NOMO-1 treated with DMSO at 0.1 percent for 48 hours (cell line): Measurements from ENCODE around the gene AQP3.
"Not testable (repeated sequence)": the region's sequence is repeated elsewhere in the genome, so short reads cannot be mapped to it uniquely, and the experiment has no call there.

Experiments used
- DNase-seq: peaks from one replicate; lab custom pipeline; 2025; ENCODE audit not compliant: unreplicated experiment; lab: John Stamatoyannopoulos, UW

AQP3 gene

DNA sequence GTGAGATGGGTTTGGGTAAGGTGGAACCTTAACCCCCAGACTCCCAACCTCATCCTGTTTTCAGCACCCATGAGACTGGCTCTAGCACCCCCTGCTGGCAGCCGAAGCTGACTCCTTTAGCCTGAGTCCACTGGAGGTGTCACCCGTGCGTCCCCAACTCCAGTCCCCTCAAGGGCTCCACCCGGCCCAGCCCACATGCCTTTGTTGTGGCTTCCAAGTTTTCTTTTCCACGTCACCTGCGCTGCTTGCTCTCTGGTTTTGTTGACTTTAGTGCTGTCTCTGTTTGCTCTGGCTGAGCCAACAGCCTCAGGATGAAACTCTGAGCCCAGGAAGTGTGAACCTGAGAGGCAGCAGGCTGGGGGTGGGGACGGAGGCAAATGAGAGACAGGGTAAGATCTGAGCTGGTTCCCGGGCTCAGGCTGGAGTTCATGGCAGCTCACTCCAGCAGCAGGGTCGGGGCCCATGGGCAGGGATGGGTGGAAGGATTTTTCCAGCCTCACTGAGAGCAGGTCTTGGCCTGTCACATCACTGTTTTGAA, 31.8 kb downstream of the AQP3 start:
- DNase-seq, result peak; percentile 60

DNA sequence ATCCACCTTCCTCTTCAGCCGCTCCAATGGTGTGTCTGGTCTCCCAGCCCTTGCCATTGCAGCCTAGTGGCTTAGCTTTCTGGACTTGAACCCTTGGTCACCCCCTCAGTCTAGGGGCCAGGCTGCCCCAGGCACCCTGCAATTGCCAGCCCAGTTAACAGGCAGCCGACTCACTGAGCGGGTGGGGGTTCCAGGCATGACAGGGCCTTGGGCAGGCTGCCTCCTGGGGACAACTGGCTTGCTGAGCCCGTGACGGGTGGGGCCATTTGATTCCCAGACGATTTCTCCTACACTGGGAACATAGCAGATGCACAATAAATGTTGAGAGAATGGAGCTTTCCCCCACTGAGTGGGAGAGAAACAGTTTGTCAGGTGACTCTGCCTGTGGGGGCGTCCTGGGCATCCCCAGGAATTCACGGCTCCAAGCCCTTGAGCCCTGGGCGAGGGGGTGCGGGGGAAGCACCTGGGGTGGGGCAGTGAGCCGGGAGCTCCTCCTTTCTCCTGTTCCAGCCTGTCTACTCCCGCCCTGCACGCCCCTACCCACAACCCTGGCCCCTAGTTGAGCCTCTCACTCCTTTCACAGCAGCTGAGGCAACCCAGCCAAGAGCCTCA, 32.4 kb downstream of the AQP3 start:
- DNase-seq, result no peak

DNA sequence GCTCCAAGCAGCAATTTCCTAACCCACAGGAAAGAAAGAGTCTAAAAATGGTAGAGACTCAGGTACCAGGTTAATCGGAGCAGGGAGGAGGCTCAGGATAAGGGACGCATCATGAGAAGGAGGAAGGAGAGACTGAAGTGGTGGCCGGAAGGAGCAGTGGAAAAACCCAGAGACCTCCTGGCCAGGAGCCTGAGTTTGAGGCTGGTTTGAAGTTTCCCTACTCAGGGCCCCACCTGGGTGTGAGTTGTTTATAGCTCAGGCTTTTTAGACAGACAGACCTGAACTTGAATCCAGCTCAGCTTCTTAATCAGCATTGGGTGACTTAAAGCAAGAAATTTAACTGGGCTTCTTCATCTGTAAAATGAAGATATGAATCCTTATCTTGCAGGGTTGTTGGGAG, 33.1 kb downstream of the AQP3 start:
- DNase-seq, result no peak

DNA sequence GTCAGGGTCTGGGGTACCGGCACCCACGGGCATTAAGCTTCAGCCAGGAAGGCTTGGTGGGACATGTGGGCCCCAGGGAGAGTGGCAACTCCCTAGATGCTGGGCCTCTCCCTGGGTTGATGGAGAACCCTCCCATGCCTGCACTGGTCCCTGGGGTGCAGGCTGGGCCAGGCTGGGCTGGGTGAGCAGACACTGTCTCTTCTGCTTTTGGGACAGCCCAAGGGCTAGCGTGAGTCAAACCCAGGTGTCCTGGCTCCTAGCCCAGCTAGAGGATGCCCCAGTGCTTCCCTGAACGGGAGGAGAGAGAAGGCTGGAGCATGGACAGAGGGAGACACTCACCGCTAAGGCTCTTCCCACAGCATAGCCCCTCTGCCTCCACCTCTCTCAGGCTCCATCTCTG, 39.3 kb downstream of the AQP3 start:
- DNase-seq, result no peak

DNA sequence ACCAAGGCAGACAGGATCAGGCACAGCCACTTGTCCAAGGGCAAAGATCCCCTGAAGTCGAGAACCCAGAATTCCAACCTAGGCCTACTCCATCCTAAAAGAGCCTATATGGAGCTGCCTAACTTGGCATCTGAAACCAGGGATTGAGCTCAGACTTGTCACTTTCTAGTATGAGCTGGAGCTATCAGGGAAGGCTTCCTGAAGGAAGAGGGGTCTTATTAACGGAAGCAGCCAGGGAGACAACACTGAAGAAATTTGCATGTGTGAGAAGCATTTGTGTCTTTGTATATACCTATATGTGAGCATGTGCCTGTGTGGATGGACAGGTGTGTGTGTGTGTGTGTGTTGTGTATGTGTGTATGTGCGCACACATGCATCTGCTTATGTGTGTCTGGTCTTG, 40.3 kb downstream of the AQP3 start:
- DNase-seq, result no peak

DNA sequence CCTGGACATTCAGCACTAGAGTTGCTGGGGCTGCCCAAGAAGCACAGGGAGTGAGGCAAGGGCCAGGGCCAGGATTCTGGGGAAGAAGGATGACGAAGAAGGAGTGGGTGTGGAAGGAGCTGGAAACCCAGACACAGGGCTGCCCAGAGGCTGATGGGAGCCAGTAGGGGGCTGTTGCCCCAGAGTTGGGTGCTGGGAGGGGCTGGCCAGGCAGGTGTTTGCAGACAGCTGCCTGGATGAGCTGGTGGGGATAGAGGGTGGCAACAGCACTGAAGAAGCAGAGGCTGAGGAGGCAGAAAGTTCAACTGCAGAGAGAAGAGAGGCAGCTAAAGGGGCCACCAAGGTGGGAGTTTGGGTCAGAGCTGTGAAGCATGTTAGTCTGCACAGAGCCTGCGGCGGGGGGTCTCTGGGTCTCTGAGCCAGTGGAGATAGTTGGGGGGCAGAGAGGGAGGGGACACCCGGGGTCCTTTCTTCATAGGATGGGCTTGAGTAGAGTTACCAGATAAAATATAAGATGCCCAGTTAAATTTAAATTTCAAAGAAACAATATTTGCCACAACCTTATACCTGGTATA, 42.5 kb downstream of the AQP3 start:
- no peak for DNase-seq

DNA sequence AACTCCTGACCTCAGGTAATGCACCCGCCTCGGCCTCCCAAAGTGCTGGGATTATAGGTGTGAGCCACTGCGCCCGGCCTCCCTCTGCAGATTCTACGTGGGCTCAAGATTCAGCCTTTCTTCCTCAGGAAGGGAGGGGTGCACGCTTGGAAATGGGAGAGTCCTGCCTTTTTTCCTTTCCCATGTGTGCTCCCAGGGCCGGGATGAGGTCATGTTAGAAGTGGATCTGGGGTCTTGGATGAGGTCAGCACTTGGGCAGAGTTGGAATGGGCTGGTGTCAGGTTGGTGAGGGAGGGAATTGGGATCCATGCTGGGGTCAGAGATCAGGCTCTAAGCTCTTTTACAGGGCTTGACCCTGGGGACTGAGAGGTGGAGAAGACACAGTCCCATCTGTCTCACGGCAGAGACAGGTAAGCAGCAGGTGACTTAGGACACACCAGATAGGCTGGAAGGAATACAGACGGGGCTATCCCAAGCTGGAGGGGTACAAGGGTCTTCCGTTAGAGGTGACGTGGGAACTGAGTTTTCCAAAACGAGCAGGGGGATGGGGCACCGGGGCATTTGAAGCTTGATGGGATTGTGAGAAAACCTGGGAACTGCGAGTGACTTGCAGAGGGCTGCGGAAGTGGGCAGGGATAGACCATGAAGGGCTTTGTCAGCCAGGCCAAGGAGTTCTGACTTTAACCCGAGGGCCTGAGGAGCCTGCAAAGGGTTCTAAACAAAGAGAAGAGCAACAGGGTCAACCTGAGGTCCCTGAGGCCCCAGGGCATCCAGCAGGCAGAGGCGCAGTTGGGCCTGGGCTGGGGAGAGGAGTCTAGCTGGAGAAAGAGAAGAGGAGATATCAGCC, 43.2 kb downstream of the AQP3 start:
- no peak for DNase-seq

DNA sequence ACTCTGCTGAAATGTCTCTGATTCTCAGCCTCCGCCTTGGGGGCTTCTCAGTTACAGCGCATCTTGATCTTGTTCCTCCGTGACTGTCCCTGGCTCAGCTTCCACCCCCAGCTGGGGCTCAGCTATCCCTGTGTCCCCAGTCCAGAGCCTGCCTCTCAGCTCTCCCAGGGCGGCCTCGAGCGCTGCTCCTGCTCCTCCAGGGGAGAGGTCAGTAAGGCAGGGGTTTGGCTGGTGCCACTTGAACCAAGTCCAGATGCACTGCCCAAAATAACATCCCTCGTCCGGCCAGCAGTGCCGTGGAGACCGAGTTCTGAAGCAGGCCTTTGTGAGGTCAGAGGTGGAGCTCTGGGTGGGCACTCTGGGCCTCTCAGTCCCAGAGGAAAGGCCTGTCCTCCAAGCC, 45.0 kb downstream of the AQP3 start, which contains the start of gene AQP7:
Gene AQP7, minus strand, starts transcription at position 198 of the 400 bp plus-strand sequence. CDS start 1,306 bp downstream, outside the sequence.
- DNase-seq, result not testable (repeated sequence)

DNA sequence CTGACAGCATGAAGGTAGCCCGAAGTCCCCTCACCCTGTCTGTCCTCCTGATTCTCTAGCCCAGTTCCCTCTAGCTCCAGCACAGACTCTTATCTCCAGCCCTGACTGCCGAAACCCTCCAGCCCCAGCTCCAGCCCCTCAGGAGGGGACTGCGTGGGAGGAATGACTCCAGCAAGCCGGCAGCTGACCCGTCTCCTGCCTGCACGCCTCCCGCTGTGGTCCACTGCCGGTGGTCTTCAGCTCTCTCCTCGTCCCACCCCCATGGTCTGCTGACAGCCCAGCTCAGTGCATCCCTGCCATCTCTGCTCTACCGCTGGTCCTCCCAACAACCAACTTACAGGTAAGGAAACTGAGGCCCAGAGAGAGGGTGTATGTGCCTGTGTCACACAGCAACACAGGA, 45.6 kb downstream of the AQP3 start:
- not testable (repeated sequence) for DNase-seq

DNA sequence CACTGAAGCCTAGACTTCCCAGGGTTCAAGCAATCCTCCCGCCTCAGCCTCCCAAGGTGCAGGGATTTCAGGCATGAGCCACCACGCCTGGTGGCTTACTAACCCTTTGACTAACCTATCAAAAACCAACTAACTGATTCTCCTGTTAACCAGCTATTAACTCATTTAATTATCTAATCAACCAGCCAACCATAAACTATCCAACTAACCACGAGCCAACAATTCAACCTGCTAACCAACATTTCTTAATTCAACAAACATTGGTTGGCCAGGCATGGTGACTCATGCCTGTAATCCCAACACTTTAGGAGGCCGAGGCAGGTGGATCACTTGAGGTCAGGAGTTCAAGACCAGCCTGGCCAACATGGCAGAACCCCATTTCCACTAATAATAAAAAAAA, 48.3 kb downstream of the AQP3 start:
- DNase-seq, result not testable (repeated sequence)

DNA sequence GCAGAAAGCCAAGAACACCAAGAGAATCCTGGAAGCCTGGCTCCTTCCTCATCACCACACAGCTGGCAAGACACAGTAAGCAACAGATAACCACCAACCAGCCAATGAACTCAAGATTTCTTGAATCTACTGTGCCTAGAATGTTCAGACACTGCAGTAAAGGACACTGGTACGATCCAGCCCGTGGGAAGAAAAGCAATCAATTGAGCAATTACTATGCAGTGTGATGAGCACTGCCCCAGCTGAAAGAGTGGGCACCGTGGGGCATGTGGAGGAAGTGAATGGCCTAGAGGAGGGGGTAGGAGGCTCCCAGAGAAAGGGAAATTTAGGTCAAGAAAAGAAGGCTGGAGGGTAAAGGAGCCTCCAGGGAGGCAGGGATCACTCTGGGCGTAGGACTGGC, 49.6 kb downstream of the AQP3 start:
- not testable (repeated sequence) for DNase-seq

DNA sequence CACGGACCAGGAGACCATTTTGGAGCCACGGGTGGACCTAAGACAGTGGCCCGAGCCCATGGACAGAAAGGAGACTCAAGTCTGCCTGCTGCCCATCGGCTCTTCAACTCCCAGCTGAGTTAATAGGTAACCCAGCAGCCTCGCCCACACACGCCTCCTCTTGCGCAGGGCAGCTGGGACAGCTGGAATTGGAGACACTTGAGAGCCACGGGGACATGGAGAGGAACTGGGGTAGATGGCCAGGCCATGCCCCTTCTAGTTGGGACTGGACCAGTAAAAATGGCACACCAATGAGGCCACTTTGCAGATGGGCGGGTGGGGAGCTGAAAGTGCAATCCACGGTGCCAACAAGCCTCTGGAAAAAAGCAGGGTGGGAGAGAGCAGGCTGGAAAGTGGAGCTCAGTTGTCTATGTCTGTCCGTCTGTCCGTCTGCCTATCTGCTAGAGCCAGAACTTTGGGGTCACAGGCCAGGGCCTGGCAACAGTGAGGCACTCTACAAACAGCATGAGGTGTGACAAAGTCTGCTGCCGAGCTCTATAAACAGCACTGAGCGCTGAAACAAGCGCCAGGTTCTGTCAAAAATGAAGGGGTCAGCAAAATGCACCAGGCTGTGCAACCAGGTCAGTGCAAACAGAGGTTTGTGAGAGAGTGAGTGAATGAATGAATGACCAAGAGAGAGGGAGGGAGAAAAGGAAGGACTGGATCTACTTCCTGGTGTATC, 52.1 kb downstream of the AQP3 start:
- DNase-seq, result not testable (repeated sequence)

DNA sequence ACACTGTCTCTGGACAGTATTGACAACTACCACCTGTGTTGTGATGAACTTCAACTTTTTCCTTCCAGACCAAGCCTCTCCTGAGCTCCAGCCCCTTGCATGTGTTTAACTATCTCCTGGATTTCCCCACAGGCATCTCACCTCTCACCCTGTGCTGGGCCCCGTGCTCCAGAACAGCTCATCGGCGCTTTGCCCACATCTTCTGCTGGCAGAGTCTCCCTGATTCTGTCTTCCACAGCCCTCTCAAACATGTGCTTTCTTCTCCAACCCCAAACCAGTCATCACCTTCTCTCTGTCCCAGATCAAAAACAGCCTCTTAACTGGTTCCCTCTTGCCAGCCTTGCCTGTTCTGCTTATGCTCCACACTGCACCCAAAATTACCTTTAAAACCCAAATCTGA, 53.4 kb downstream of the AQP3 start:
- DNase-seq, result not testable (repeated sequence)

DNA sequence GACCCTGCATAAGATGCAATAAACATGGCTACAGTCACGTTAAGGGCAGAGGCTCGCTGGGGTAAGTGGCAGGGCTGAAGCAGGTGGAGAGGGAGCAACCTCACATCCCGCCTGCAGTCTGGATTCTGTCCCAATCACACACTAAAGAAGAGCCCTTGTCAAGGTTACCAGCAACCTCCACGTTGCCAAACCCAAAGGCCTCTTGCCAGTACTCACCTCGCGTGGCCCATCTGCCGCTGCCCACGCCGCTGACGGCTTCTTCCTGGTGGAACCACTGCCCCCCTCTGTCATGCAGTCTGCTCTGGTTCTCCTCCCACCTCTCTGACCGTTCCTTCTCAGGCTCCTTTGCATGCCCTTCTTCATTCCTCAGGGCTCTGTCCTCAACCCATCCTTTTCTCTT, 53.8 kb downstream of the AQP3 start:
- no peak for DNase-seq

DNA sequence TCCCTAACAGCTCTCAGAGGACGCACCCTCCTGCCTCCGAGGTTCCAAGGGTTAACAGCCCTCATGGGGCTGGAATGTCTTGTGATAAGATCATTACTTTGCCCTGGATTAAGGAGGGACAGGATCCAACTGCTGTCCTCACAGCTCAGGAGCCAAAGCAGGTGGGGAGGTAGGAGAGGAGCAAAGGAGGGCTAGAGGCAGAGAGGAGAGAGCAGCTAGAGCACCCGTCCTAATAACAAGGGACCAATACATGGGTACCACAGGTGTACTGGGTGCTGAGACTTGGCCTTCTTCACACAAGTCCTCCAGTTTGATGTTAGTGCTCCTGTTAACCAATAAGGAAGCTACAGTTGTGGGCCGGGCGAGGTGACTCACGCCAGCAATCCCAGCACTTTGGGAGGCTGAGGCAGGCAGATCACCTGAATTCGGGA, 54.8 kb downstream of the AQP3 start:
- DNase-seq, result not testable (repeated sequence)
